GM04503 (cell line): Measurements from ENCODE around the gene DIRAS1.
"Not testable (repeated sequence)": the region's sequence is repeated elsewhere in the genome, so short reads cannot be mapped to it uniquely, and the experiment has no call there.

ENCODE experiments used
- DNase-seq: peaks from one replicate; pipeline ENCODE4 v3.0.0-alpha.2; 2012; ENCODE audit warnings: low read depth

DIRAS1 gene

GRCh38 chr19:2711172-2711874 lies 9.8 kb downstream of the DIRAS1 start:
- no peak for DNase-seq

GRCh38 chr19:2706251-2706650 lies 14.9 kb downstream of the DIRAS1 start:
- DNase-seq, result no peak

GRCh38 chr19:2703691-2704216 lies 17.4 kb downstream of the DIRAS1 start:
- no peak for DNase-seq

- no peak for DNase-seq
Measured at GRCh38 chr19:2703077-2703437, 18.1 kb downstream of the DIRAS1 start.

GRCh38 chr19:2702170-2703076 lies 18.7 kb downstream of the DIRAS1 start, which contains the start of gene GNG7:
TSS of gene GNG7 (minus strand) at chr19:2702694. CDS start at chr19:2520688, 182,006 bp downstream.
- DNase-seq, result no peak

GRCh38 chr19:2701361-2702169 lies 19.6 kb downstream of the DIRAS1 start:
- DNase-seq, result no peak

- DNase-seq, result no peak
Measured at GRCh38 chr19:2700660-2701360, 20.4 kb downstream of the DIRAS1 start.

GRCh38 chr19:2699413-2700140 lies 21.6 kb downstream of the DIRAS1 start:
- no peak for DNase-seq

- no peak for DNase-seq
Measured at GRCh38 chr19:2694196-2694595, 27.0 kb downstream of the DIRAS1 start.

- DNase-seq, result no peak
Measured at GRCh38 chr19:2693492-2694160, 27.5 kb downstream of the DIRAS1 start.

GRCh38 chr19:2691951-2692350 lies 29.2 kb downstream of the DIRAS1 start:
- no peak for DNase-seq

GRCh38 chr19:2690856-2691255 lies 30.3 kb downstream of the DIRAS1 start:
- DNase-seq, result no peak

GRCh38 chr19:2686360-2686759 lies 34.8 kb downstream of the DIRAS1 start:
- no peak for DNase-seq

- DNase-seq, result no peak
Measured at GRCh38 chr19:2685204-2685704, 35.9 kb downstream of the DIRAS1 start.

GRCh38 chr19:2683430-2684003 lies 37.7 kb downstream of the DIRAS1 start:
- no peak for DNase-seq

- DNase-seq, result no peak
Measured at GRCh38 chr19:2680808-2681207, 40.4 kb downstream of the DIRAS1 start.

- DNase-seq, result no peak
Measured at GRCh38 chr19:2679439-2679838, 41.7 kb downstream of the DIRAS1 start.

GRCh38 chr19:2678948-2679347 lies 42.2 kb downstream of the DIRAS1 start:
- DNase-seq, result not testable (repeated sequence)

- DNase-seq, result no peak
Measured at GRCh38 chr19:2678044-2678671, 43.0 kb downstream of the DIRAS1 start.
